ENCODE measurements around the gene SLC25A26.

SLC25A26 gene

GRCh38 chr3:66380200-66380932, 159.6 kb downstream of the SLC25A26 start:
- TF ChIP-seq CTCF (conservative IDR thresholded peaks at IDR 0.05), result no peak
- no peak for TF ChIP-seq ZFX (IDR thresholded peaks at IDR 0.05)
- H3K27ac ChIP-seq, result no peak overlapping the region

GRCh38 chr3:66381626-66382025, 160.8 kb downstream of the SLC25A26 start:
- no peak for TF ChIP-seq ZFX (IDR thresholded peaks at IDR 0.05)
- no peak for TF ChIP-seq CTCF (conservative IDR thresholded peaks at IDR 0.05)
- H3K27ac ChIP-seq, result no peak overlapping the region

- TF ChIP-seq ZFX (IDR thresholded peaks at IDR 0.05), result no peak
- TF ChIP-seq CTCF (conservative IDR thresholded peaks at IDR 0.05), result no peak
- H3K27ac ChIP-seq, result no peak overlapping the region
Measured at GRCh38 chr3:66382142-66382541, 161.3 kb downstream of the SLC25A26 start.

- no peak for TF ChIP-seq CTCF (conservative IDR thresholded peaks at IDR 0.05)
- TF ChIP-seq ZFX (IDR thresholded peaks at IDR 0.05), result no peak
- no peak overlapping the region for H3K27ac ChIP-seq
Measured at GRCh38 chr3:66383023-66383422, 162.2 kb downstream of the SLC25A26 start.

GRCh38 chr3:66383998-66384745, 163.4 kb downstream of the SLC25A26 start:
- no peak overlapping the region for H3K27ac ChIP-seq
- TF ChIP-seq CTCF (conservative IDR thresholded peaks at IDR 0.05) (no peak), ZFX (IDR thresholded peaks at IDR 0.05) (no peak)

- no peak for TF ChIP-seq CTCF (conservative IDR thresholded peaks at IDR 0.05)
- no peak for TF ChIP-seq ZFX (IDR thresholded peaks at IDR 0.05)
- no peak overlapping the region for H3K27ac ChIP-seq
Measured at GRCh38 chr3:66385066-66385465, 164.3 kb downstream of the SLC25A26 start.

Measured in C4-2B (cell line).